Stimulated activated CD4-positive, alpha-beta T cell treated with anti-CD3 and anti-CD28 coated beads, Interleukin-15, amount 100 ng/mL, for 24 hours (primary cell): Measurements from ENCODE around the gene SH3RF3.

ENCODE experiments used
- DNase-seq: peaks from one replicate; pipeline ENCODE4 v3.0.0-alpha.2; 2020

The SH3RF3 gene

DNA sequence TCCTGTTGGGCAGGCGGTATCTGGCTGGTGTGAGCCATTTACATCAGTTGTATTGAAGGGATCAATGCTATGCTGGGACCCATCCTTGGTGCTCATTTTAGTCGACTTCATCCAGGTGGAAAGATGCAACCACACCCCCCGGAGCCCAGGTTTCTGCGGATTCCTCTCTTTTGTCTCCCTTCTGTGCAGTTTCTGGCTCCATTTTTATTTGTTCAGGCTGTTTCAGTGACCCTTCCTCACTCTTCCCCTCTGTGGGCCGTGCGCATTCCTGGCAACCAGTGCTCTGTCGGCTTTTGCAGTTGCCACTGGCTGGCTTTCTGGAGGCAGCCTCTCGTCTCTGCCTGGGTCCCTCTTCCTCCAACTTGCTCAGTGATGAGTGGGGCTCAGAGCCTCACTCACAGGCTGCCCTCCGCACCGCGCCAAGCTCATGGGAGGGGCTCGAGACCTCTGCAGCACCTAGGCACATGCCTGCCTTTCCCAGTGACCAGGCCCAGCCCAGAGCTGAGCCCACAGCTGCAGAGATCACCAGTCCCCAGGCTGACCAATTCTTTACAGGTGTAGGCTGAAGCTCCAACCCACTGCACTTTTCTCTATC lies 12.1 kb downstream of the SH3RF3 start:
- DNase-seq, result no peak

DNA sequence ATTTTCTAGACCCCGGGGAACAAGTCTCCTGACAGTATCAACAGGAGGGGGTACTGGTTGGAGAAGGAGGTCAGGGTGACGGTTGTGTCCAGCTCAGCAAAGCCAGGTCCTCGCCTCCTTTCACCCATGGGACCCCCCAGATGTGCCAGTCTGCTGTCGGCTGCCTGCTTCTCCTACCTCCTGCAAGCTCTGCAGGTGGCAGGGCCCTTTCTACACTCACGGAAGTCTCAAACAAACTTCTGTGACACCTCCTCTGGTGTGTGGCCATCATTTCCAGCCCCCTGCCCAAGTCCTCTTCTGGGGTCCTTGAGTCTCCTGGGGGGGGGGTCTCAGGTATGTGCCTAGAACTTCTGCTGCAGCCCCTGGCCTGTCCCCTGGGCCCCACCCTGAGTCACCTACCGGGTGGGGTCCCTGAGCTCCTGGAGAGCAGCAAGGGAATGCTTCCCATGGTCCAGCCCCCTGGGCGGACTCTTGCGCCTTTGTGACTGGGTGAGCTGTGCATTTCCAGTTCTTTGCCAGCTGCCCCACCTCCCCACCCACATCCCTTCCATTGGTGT lies 12.8 kb downstream of the SH3RF3 start:
- no peak for DNase-seq

DNA sequence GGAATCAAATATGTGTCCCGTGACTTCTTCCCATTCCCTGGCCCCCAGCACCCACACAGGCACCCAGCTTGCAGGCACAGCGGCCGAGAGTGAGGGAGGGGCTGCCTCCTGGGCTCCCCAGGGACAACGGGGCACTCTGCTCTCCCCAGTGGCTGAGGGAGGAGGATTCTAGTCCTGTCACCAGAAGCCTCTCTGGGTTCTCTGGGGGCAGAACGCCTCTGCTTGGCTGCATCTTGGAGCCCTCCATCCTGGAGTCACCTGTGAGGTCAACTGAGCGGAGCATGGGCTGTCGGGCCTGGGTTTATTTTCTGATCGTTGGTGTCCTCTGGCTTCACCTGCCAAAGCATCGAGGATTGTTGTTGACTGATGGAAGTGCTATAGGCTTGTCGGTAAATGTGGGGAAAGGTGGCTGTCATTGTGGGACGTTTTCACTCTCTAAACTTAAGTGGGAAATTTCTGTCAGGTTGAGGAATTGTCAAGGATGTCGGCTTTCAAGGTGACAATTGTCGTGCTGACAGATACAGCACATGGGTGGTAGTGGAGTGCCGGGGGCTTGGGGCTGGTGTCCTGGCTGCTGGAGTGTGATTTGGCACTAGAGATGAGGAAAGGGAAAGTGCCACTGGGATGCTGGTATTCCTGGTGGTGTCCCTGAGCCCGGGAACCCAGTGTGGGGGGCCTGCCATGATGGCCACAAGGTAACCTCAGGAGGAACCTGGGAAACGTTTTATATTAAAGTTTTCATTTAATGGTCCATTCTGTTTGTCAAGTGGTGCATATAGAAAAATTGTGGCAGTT lies 13.6 kb downstream of the SH3RF3 start:
- DNase-seq, result no peak

DNA sequence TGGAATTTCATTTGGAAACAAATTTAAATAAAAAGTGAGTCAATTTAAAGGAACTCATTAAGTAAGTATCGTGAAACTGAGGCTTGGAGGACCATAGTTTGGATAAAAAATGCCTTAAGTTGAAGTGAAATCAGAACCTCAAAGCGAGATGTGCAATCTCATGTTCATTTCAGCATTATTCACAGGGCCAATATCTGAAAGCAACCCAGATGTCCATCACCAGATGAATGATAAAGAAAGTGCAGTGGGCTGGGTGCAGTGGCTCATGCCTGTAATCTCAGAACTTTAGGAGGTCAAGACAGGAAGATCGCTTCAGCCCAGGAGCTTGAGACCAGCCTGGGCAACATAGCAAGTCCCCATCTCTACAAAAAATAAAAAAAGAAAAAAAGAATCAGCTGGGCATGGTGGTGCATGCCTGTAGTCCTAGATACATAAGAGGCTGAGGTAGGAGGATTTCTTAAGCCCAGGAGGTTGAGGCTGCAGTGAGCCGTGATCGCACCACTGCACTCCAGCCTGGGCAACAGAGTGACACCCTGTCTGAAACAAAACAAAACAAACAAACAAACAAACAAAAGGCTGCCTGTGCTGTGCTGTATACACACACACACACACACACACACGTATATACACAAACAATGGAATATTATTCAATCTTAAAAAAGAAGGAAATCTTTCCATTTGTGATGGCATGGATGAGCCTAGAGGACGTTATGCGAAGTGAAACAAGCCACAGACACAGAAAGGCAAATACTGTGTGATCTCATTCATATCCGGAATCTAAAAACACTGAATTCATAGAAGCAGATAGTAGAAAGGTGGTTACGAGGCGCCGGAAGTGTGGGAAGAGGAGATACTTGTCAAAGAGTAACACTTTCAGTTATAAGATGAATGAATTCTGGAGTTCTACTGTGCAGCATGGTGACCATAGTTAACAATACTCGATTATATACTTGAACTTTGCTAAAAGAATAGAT lies 14.5 kb downstream of the SH3RF3 start:
- DNase-seq, result peak; percentile 83

DNA sequence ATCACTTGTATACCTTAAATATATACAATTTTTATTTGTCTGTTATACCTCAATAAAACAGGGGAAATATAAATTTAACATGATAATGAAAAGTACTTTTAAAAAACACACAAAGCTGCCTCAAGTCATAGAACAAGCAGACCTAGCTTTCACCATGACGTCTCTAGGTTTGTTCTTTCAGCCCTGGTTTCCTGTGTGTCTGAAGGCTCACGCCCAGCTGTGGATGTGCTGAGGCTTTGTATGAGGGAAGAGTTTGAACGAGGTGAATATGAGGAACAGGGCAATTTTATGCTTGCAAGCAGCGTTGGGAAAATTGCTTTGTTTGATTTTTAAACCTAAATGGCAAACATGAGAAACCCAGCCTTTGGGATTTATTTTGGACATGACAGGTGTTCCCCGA lies 15.3 kb downstream of the SH3RF3 start:
- peak; percentile 14 for DNase-seq

DNA sequence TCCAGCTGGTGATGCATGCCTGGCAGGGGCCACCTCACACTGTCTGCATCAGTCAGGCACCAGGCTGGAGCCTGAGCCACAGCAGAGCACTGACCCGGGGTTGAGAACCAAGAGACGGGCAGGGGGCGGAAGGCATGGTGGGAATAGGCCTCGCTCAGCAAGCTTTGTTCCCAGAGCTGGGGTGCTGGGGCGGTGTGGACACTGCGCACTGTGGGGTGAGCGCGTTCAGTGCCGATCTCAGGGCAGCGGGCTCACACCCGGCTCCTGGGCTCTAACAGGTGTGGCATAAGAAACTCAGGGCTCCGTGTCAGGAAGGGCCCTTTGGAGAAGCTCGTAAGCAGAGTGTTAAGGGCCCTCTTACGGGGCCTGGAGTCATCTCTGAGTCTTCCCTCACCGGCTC lies 15.7 kb downstream of the SH3RF3 start:
- DNase-seq, result no peak

DNA sequence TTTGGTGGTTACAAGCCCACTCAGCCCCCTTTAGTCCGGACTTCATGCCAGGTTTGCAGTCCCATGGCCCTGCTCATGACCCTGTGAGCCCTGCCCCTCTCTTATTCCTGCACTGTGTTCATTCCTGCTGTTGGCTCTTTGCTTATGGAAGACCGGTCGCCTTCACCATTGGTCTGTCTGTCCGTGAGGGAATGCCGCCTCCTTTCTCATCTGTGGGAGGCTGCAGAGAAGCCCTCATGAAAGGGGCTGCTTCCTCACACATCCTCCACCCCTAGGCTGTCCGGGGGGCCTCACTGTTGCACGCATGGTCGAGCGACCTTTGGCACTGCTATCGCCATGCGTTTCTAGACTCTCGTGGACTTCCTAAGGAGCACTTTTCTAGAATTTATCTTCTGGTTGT lies 16.3 kb downstream of the SH3RF3 start:
- no peak for DNase-seq

DNA sequence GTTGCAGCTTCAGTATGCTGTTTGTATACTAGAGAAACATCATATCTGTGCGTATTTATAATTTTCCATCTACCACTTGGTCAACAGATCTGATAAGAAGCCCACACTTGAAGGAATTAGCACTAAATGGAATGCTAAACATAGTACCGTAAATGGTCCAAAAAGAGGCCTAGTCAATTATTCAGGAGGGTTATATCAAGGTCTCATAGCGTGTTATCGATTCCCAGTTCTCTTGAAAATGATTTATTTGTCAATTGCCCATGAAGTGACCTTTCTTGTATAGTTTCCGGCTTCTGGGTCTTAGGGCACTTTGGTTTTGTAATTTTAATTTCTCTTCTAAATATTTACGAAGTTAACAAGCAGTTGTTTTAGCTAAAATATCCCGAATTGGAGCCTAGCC lies 18.4 kb downstream of the SH3RF3 start:
- DNase-seq, result no peak

DNA sequence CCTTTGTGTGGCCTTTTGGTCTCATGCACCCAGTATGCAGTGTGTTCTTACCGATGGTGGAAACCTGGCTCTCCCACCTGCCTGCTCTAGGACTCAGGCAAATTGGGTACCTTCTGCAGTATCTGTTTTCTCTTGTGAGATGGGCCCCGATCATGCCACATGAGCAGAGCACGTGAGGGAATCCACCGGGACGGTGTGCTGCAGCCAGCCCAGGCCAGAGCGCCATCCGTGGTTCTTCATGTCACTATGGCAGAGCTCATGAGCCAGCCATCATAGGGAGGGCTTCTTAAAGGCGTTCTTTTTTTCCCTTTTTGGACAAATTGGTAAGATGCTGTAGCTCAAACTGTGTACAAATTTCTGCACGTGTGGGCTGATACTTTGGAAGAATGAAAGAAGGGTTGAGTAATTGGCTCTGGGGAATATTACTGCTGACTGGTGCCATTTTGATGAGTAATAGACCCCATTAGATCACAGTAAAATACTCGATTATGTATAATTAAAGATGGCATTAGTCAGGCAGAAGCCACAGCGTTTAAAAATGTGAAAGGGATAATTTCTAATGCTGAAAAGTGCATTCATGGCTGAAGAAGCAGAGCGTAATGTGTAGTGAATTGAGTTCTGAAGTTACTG lies 19.2 kb downstream of the SH3RF3 start:
- DNase-seq, result no peak

DNA sequence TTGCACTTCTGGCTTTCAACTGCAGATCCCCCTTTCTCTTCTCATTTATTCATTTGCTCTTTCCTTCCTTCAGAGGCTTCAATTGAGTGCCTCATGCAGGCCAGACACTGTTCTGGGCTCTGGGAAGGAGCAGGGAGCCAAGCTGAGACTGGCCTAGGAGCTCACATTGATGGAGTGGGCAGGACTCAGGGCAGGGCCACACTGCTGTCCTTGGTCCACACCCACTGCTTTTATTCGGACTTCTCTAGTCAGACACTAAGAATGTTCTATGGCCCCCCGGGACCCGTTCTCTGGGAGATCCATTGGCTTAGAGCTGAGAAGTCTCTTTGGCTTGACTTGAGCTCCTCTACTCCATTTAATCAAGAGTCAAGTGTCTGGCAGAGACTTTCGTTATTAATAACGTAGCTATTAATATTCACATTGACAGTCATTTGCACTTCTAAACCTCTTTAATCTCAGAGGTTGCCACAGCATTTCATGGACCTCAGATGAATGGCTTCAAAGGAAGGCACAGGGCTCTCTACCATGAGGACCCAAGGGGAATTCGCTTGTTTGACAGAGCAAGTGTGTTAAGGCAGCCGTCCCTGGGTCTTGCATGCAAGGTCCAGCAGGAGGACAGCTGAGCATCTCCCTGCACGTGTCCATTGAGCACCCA lies 20.1 kb downstream of the SH3RF3 start:
- no peak for DNase-seq

DNA sequence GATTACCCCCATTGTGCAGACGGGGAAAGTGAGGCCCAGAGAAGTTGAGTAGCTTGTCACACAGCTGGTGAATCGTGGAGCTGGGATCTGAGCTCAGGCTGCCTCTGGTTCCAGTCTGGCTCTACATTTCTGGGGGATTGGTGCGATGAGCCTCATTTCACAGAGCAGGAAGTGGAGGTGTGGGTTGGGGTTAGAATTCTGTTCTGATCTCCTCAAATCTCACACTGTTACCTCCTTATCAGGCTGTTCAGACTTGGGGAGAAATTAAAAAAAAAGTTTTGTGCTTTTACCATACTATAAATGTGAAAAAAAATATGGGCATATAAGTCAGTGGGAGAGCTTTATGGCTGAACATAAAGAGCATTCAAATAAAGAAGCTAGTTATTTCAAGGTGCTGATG lies 21.6 kb downstream of the SH3RF3 start:
- DNase-seq, result no peak

DNA sequence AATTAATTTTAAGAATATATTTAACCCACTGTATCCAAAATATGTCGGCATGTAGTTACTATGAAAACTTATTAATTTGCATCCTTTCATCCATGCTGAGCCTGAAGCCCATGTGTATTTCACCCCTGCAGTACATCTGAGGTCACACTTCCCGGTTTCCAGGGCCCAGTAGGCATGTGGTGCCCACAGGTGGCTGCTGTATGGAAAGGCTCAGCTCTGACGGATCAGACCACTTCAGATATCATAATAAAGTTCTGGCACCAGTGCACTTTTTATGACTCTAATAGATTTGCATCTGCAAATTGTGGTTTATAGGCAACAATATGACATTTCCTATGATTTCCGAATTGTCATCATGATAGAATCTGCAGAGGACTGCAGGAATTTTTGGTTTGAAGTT lies 22.5 kb downstream of the SH3RF3 start:
- DNase-seq, result no peak

DNA sequence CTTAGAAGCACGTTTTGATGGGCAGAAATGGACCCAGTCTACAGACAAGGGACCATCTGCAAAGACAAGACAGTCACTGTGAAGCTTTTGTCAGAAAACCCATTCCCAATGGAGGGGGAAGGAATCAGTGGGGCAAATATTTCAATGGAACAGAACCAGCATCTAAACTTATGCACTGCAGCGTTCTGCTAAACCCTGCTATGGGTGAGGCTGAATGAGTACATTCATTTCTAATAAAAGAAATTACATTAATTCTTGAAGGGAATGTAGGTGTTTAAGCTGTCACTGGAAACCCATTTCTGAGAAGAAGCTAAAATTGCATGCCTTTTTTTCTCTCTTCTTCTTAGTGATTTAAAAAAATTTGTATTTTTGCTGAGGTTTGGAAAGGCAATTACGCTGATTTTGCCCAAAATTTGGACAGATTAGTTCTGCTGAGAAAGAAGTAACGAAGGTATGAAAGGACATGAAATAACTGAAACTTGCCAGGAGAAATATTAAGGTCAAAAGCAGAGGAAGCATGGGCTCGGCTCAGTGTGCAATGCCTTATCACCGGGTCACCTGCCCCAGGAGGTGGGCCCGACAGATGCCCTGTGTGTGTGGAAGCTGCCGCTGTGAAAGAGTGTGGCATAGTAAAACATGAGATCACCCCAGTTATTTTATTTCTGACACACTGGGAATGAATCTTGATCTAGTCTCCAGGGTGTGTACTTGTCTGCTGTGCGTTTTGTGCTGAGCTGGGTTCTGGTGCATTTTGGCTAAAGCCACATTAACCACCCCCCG lies 24.2 kb downstream of the SH3RF3 start:
- no peak for DNase-seq

DNA sequence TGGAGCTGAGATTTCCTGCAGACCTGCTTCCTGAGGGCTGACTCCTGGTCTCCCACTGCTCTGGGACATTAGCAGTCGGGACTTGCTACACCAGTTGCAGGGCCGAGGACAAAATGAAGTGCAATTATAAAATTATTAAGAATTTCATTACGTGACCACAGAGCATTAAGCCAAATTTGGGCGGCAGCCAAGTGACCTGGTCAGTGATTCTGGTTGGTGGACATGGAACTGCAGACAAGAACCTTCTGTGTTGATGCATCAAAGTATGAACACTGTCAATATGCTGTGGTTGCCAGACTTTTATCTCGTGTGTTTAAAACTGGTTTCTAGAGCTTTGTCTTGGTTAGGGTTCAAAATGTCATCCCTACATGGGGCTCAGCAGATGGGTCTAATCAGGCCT lies 24.8 kb downstream of the SH3RF3 start:
- DNase-seq, result no peak

DNA sequence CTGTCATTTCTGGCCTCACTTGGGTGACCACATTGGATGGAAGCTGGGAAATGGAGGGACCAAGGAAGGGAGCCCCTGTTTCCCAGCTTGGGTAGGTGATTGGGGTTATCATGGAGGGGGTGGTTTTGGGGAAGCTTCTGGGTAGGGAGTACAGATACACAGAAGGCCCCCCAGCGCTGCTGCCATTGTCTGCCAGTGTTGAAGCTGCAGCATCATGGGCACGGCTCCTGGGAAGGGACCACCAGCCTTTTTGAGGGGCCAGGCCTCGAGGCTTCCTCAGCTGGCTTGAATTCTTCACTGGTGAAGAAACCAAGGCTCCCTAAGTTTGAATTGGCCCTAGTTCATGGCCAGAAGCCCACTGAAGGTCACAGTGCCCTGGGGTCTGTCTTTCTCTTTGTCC lies 25.2 kb downstream of the SH3RF3 start:
- no peak for DNase-seq

DNA sequence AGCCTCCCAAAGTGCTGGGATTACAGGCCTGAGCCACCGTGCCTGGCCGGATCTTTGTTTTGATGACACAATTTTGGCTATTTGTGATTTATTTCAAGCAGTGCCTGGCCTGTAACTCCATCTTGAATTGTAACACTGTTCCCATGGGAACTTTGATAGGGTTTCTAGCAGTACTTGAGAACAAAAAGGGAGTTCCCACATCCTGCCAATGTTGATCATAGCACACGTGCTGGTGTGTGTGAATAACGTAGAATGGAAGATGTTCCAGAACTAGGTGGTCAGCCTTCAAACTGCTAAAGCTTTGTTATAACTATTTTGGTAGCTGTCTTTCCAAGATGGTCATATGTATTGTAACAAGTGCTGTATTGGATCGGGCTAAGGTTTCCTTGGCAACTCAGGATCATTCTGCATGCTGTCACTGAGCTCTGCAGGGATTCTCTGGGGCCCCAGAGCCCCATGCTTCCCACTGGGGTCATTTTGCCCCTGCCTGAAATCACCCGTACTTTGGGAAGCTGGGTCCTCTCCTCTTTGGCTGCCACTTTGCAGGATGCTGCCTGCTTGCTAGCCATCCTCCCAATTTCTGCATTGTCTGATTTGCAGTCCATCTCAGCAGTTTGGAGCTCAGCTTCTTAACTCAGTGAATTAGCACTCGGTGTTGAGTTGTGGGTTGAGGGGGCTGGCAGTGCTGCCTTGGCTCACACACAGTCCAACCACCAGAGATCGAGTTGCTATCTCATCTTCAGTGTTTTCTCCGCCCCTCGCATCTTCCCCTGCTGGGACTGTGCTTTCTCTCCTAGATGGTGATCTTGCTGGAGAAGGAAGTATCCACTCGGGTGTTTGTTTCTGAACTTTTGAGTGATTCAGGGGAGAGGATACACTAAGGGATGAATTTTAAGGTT lies 26.8 kb downstream of the SH3RF3 start:
- no peak for DNase-seq

DNA sequence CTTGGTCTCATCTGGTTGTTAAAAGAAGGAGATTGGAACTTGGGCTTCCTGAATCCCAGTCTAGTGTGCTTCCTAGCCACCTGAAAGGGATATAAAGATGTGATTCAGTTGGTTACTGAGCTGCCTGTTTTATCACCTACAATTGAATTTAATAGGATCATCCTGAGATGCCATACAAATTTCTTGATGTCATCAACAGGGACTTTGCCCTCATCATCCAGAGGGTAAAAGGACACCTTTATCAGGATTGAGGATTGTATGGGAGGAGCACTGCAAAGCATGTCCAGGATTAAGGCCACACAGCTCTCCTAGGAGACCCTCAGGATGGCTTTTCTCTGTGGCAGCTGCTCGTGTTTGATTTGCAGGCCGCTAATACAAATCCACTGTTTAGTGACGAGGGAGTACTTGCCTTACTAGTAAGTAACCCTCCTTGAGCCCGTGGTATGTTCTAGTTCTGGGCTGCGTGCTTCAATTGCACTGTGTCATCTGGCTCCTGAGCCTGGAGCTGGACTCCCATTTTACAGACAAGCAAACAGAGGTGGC lies 28.6 kb downstream of the SH3RF3 start:
- DNase-seq, result no peak

DNA sequence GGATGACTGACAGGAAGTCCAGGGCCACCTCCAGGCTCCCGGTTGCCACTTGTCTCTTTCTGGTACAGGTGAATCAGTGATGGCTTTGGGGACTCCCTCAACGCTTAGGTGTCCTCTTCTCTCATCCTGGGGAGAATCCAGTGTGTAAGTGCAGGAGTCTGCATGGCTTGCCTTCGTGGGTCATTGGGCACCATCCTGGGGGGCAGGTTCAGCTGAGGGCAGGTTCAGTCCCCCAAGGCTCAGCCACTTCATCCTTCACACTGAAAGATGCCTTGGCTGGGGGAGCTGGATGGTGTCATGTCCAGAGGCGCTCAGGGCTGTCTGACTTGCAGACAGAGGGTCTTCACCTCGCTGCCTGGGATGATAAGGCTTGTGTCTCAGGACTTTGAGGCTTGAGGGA lies 29.2 kb downstream of the SH3RF3 start:
- DNase-seq, result no peak

DNA sequence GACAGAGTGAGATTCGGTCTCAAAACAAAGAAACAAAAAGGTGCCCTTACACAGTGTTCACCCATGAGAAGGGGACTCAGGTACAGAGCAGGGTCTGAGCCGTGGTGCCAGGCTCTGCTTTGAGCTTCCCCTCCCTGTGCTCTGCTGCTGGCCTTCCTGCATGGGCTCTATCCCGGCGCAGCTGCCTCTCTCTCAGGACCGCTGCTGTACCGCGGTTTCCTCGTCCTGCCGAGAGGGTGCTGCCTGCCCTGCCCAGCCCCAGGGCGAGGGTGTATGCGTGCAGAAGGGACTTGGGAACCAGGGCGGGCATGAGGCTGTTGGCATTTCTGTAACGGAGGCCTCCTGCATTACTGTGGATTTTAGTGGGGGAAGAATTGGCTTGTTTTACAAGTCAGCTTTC lies 30.1 kb downstream of the SH3RF3 start:
- no peak for DNase-seq
